Psoas muscle (tissue), 8 donors: Measurements from ENCODE around the gene SLC18A3. TPM values are rescaled to one million over a fixed set of nuclear protein-coding genes. Genes with fewer than 3 reads are reported as not detected.
A peak's percentile ranks its signal among the peaks of the same experiment; 100 is the strongest.

Experiments
- ATAC-seq, 4 donors: fragments of 200-7000 bp; cut with Tn5 transposase; one replicate each; pipeline ENCODE4 v1.9.1; 2020; ENCODE audit warnings: moderate library complexity in 3 of 4, mild to moderate bottlenecking in 2 of 4
- DNase-seq, 2 donors: peaks; one replicate each; pipeline ENCODE4 v3.0.0-alpha.2; 2020
- H3K27ac ChIP-seq: fragments of 200-600 bp; one replicate; pipeline ENCODE4 v1.8.0; 2022
- H3K27me3 ChIP-seq, 3 donors: fragments of 200-600 bp in 1 of 3; one replicate each; pipeline versions ENCODE4 v1.6.1 to v1.8.0; 2013 to 2022; ENCODE audit warnings: low read length in 2 of 3, mild to moderate bottlenecking in 2 of 3, moderate library complexity in 1 of 3; ENCODE audit not compliant: insufficient read depth in 3 of 3
- H3K36me3 ChIP-seq, 2 donors: fragments of 200-600 bp in 1 of 2; one replicate each; pipeline versions ENCODE4 v1.6.1 to v1.8.0; 2013 to 2022; ENCODE audit warnings: low read depth in 1 of 2, mild to moderate bottlenecking in 1 of 2, moderate library complexity in 1 of 2; ENCODE audit not compliant: insufficient read depth in 1 of 2
- H3K4me1 ChIP-seq: fragments of 200-600 bp; one replicate; pipeline ENCODE4 v1.8.0; 2022
- H3K4me3 ChIP-seq: fragments of 200-600 bp; one replicate; pipeline ENCODE4 v1.8.0; 2022; ENCODE audit warnings: mild to moderate bottlenecking
- H3K9me3 ChIP-seq: fragments of 200-600 bp; one replicate; pipeline ENCODE4 v1.8.0; 2022
- WGBS, 3 donors: extraction: QIAGEN DNeasy Blood & Tissue Kit; methylation state at CpG; one replicate each; pipeline versions ENCODE4 v1.1.6 to v1.1.7; 2013; 5-methylcytosine and 5-hydroxymethylcytosine counted together
- intact Hi-C, 2 donors: fragments of 100-400 bp; cut with DNase I; formaldehyde crosslinking; loops; one replicate each; pipeline versions ENCODE4 v1.11.0 to v1.14.2; 2022
- polyA plus RNA-seq, 3 donors: library from polyadenylated mRNA; stranded (reverse); fragments of 200-250 nt; gene quantifications; one replicate each; pipeline ENCODE4 v1.2.3, GENCODE V29; 2013
- total RNA-seq, 4 donors: library from RNA; stranded (reverse); fragmentation: NEBNext Ultra II Directional in 2 of 4; extraction: Animal tissue kit (Norgen Biotek cat#: 25700) in 2 of 4; gene quantifications; one replicate each; pipeline versions ENCODE4 v1.2.1 to v1.2.4, GENCODE V29; 2021 to 2023
- TF ChIP-seq, protein P1 (sequence below): fragments of 200-600 bp; IDR thresholded peaks from one replicate; pipeline ENCODE4 v1.8.0; 2022; ENCODE audit warnings: antibody characterized with exemption
- donor health status: healthy with polysubstance abuse.
- donor health status: DM: no; HTN: no; CAD: no; lungs with moderate emphysema.
- donor health status: Bipolar disorder and iron deficiency.
- donor health status: healthy.
- donor health status: DM: yes; HTN: yes; CAD: no.
- donor health status: DM: no; HTN: no; CAD: no.
- donor health status: DM: no; HTN: no; CAD: no.
- donor health status: DM: yes; HTN: yes; CAD: no.

The SLC18A3 gene
- total and polyA plus RNA-seq, 7 donors = not detected

DNA sequence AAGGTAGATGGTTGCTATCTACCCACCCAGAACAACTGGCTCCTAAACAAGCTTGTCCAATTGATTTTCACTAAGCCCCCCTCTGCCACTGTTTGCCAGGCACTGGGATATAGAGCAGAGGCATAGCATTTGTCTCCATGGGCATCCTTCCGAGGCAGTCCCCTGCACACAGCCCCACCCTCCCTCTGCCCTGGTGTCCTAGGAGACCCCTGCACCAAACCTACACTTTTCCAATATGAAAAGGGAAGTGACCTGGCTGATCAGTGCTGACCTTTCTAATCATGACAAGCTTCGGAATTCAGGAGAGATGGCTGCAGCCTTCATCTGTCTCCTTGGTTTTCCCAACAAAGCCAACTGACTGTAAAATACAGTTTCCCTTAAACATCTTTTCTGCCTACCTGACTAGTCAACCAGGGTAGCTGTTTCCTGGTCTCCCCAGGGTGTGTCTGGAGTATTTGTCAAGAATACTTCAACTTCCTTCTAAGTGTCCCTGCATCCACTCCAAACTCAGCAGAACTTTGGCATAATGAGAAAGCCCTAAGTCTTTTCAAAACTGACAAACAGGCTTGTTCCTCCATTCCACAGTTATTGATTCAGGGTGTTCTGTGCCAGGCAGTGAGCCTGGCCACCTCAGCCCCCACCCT is 7.6 kb upstream of the SLC18A3 start:
- Histone ChIP-seq H3K27ac (no peak overlapping the region), H3K27me3 (peaks cover 0 to 53% (median 3%) of the 10 kb centered on the region in 3 donors), H3K36me3 (no peaks in the 10 kb centered on the region), H3K4me1 (no peaks in the 10 kb centered on the region), H3K9me3 (no peaks in the 10 kb centered on the region), H3K4me3 (no peak overlapping the region)
- peak in 1 of 2 donors; percentile 17 for DNase-seq
- ATAC-seq = no peak
- intact Hi-C loops = no loop called here
- 60 to 76% (median 63%) methylated on average over 2 of the region's 2 CpGs for WGBS, 3 donors
- TF ChIP-seq, protein P1, sequence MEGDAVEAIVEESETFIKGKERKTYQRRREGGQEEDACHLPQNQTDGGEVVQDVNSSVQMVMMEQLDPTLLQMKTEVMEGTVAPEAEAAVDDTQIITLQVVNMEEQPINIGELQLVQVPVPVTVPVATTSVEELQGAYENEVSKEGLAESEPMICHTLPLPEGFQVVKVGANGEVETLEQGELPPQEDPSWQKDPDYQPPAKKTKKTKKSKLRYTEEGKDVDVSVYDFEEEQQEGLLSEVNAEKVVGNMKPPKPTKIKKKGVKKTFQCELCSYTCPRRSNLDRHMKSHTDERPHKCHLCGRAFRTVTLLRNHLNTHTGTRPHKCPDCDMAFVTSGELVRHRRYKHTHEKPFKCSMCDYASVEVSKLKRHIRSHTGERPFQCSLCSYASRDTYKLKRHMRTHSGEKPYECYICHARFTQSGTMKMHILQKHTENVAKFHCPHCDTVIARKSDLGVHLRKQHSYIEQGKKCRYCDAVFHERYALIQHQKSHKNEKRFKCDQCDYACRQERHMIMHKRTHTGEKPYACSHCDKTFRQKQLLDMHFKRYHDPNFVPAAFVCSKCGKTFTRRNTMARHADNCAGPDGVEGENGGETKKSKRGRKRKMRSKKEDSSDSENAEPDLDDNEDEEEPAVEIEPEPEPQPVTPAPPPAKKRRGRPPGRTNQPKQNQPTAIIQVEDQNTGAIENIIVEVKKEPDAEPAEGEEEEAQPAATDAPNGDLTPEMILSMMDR = no peak

DNA sequence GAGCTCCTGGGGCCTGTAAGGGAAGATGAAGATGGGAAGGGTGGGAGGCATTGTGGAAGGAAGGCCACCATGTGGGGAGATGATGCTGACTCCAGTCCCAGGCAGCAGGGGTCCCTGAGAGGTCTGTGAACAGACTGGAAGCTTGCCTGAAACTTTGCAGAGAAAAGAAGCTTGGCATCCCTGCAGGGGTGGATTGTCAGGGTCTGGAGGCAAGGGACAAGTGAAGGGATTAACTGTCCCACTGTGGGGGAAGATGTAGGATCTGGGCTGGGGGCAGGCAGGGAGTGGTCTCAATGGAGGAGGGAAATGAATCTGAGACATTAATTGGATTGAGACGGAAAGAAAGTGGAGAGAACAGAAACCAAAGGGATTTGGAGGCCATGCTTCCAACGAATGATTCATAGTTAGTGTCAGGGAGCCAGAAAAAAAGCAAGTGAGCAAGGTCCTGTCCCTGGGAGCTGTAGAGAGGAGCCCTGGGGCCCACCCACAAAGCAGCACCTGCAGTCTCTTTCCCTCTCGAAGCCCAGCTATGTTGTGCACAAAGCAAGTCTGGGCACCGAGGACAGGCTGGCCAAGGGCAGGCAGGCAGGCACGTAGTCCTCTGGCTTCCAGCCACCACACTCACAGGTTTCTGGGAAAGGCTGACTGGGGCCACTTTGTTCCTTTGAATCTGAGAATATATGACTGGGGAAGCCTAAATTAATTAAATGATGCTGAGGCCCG is 4.7 kb upstream of the SLC18A3 start:
- no peak for ATAC-seq
- Histone ChIP-seq H3K4me1 (peaks cover 5% of the 10 kb centered on the region), H3K36me3 (no peaks in the 10 kb centered on the region), H3K4me3 (no peak overlapping the region), H3K9me3 (no peaks in the 10 kb centered on the region), H3K27ac (no peak overlapping the region), H3K27me3 (peaks cover 0 to 77% (median 19%) of the 10 kb centered on the region in 3 donors)
- peak in 1 of 2 donors; percentile 29 for DNase-seq
- TF ChIP-seq, protein P1 = no peak
- 55 to 60% (median 57%) methylated on average over 6 of the region's 6 CpGs for WGBS, 3 donors
- intact Hi-C loops = no loop called here

DNA sequence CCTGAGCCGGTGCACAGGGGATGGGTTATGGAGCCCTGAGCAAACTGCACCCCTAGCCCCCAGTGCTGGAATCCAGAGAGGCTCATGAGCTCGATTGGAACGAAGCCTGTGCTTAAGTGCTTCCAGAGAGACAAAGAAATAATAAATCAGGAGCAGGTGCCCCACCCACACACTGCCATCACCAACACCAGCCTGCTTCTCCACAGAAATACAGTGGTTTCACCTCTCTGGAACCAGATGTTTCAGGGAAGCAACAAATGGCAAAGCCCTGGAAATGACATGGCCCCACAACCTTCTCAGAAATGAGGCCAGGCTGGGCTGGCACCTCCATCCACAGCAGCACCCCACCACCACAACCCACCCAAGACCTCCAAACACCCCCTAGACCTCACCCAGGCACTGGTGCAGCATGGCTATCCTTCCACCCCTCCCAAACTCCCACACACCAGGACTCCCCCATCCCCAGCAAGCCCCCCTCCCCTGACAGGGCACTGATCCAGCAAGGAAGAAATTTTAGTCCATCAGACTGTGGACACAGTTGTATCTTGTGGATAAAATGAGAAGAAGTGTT is 4.1 kb upstream of the SLC18A3 start:
- intact Hi-C loops = no loop called here
- Histone ChIP-seq H3K27ac (no peak overlapping the region), H3K36me3 (no peaks in the 10 kb centered on the region), H3K4me3 (no peak overlapping the region), H3K27me3 (peaks cover 0 to 78% (median 26%) of the 10 kb centered on the region in 3 donors), H3K9me3 (no peaks in the 10 kb centered on the region), H3K4me1 (peaks cover 8% of the 10 kb centered on the region)
- WGBS, 3 donors = 43 to 67% (median 48%) methylated on average over 3 of the region's 3 CpGs
- TF ChIP-seq, protein P1 = no peak
- ATAC-seq = no peak
- DNase-seq = no peak

DNA sequence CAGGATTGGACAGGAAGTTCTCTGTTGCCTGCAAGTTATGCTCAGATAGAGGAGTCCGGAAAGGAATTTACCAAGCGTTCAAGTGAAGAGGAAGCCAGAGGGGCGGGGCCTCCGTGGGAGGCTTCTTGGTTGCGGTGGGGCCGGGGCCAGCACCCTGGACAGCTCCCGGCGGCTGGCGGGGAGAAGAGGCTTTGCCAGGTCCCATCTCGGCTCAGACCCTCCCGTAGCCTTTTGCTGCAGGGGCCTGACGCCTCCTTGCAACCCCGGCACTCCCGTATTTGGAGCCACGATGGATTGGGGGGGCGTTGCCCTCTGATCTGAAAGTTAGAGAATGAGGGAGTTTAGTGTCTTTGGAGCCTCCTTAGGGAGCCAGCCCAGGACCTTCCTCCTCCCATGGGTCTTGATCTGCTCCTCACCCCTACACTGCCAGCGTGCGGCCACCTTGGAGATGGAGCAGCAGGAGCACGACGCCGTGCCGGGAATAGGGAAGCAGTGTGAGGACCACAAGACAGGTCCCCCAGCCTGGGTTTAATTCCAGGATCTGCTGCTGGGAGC is 3.1 kb upstream of the SLC18A3 start:
- ATAC-seq = peak in 1 of 4 donors; percentile 49
- intact Hi-C loops = no loop called here

More for the DNA sequence above, 3.1 kb upstream of the SLC18A3 start:
- Histone ChIP-seq H3K27ac (no peak overlapping the region), H3K9me3 (no peaks in the 10 kb centered on the region), H3K27me3 (peaks cover 0 to 82% (median 33%) of the 10 kb centered on the region in 3 donors), H3K36me3 (no peaks in the 10 kb centered on the region), H3K4me1 (peaks cover 11% of the 10 kb centered on the region), H3K4me3 (no peak overlapping the region)
- peak; percentile 60 to 78 for DNase-seq
- WGBS, 3 donors = 0 to 4% (median 2%) methylated on average over 22 of the region's 22 CpGs
- TF ChIP-seq, protein P1 = no peak
